ENCODE results near the gene NEURL4.
"Not testable (repeated sequence)": the region's sequence is repeated elsewhere in the genome, so short reads cannot be mapped to it uniquely, and the experiment has no call there.

Gene NEURL4

DNA sequence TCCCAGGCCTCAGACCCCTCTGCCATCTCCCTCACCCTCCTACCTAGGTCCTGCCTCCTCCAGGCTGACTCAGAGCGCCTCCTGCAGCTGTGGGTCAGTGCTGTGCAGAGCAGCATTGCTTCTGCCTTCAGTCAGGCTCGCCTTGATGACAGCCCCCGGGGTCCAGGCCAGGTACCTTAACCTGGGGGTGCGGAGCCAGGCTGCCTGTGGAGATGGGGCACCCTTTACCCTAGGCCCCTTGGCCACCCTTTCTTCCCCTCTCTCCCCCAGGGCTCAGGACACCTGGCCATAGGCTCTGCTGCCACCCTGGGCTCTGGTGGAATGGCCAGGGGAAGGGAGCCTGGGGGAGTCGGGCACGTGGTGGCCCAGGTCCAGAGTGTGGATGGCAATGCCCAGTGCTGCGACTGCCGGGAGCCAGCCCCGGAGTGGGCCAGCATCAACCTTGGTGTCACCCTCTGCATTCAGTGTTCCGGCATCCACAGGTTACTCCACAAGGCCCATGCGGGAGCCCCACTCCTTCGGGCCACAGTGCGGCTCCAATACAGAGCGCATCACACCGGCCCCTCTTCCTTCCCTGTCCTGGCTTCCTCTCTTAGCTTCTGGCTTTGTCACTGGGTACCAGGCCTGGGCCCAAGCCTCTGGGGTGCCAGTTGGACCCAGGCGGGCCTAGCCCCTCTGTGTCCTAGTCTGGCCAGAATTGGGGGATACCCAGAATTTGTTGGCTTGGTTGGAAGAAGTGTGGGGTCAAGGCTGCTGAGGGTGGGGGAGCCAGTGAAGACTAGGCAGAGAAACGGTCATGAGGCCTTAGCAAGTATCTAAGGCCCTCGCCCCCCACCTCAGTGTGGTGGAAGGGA lies 17.9 kb upstream of the NEURL4 start:
- no peak for DNase-seq

DNA sequence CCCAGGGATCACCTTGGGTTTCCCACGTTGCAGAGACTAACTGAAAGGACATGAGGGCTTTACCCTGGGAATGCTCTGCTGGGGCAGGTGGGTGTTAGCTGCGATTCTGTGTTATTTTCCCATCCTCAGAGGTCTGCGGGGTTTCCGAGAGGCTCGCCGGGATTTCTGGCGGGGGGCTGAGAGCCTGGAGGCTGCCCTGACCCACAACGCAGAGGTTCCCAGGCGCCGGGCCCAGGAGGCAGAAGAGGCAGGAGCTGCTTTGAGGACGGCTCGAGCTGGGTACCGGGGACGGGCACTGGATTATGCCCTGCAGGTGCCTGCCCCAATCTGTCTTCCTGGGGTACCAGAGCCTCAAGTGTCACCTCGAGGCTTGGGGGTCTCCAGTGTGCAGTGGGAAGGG lies 14.1 kb upstream of the NEURL4 start:
- no peak for DNase-seq

GRCh38 chr17:7341842-7342241 lies 12.7 kb upstream of the NEURL4 start:
- no peak for DNase-seq

- no peak for DNase-seq
Measured at GRCh38 chr17:7340179-7340578, 11.0 kb upstream of the NEURL4 start.

DNA sequence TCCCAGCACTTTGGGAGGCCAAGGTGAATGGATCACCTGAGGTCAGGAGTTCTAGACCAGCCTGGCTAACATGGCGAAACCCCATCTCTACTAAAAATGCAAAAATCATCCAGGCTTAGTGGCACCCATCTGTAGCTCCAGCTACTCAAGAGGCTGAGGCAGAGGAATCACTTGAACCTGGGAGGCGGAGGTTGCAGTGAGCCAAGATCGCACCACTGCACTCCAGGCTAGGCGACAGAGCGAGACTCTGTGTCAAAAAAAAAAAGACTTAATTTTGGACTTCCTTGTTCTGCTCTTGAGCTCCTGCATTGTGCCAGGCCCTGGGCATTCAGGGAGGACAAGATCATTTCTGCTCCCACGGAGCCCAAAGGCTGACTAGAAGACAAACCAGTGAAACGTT lies 8.5 kb upstream of the NEURL4 start:
- DNase-seq: not testable (repeated sequence)

GRCh38 chr17:7336240-7337175 lies 7.4 kb upstream of the NEURL4 start, which contains the start of gene ACAP1:
Gene ACAP1 (plus strand): TSS chr17:7336529. CDS start chr17:7336735, 206 bp downstream.
- peak; percentile 89 for DNase-seq

- DNase-seq: not testable (repeated sequence)
Measured at GRCh38 chr17:7335765-7336164, 6.6 kb upstream of the NEURL4 start.

DNA sequence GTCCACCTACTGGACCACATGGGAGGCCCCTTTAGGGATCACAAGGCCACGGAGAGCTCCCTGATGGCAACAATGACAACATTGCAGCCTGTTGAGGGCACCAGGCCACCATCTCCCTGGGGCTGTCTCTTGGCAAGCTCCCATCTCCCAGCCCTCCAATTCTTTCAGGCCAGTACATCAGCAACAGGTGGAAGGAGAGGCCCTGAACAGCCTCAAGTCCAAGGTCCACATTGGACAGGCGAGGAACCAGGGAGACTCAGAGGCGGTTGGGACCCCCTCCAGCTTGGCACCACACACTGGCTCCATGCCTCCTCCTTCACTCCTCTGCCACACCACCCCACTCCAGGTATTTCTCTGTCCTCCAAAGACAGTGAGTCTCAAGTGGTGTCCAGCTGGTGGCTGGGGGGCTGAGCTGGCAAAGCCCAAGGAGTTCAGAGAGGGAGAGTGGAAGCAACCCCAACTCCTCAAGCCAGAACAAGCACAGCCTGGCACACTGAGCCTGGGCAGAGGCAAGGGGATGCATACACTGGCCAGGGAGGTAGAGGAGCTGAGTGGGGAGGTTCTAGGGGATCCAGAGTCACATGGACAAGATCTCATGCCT lies 5.9 kb upstream of the NEURL4 start:
- DNase-seq: no peak

GRCh38 chr17:7332600-7333069 lies 3.5 kb upstream of the NEURL4 start:
- DNase-seq: peak; percentile 67

- no peak for DNase-seq
Measured at GRCh38 chr17:7332111-7332510, 3.0 kb upstream of the NEURL4 start.

DNA sequence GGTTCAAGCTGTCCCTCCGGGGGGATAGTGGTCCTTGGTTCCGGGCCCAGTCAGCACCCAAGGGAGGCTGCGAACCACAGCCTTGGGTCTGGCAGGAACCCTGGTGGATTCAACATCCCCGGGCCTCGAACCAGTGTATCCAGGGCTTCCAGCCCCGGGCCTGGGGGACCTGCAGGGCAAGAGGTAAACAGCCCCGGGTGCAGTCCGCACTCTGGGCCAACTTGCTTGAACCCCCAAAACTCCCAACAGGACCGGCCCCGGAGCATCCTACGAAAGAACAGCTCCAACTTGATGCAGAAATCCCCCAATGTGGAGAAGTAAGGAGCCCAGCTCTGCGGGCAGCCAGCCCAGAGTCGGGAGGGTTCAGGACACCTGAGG lies 1.5 kb upstream of the NEURL4 start:
- no peak for DNase-seq

DNA sequence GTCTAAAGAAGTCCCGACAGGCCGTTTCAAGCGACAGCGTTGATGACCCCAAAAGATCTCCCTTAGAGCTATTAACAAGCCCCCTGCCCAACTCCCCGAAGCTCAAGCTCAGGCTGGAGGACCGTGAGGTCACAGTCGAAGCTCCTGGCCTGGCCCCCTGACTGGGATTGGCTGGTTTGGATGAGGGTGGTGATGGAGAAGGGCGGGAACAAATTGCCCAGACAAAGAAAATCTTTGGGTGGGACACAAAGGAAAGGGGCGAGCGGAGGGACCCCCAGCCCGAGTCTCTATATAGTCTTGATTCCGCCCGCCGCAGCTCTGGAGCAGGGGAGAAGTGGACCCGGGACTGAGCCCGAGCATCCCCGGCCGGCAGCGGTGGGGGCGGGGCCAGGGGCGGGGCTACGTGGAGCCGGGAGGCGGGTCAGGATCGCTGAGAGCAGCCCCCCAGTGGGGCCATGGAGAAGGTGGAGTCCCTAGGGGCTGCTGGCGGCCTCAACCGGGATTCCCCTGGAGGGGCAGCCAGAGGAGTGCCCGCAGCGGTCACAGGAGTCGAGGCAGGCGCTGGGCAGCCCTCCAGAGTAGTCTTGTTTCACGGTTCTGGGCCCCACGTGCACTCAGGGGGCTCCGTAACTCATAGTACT lies 982 bp upstream of the NEURL4 start:
- peak; percentile 85 for DNase-seq

GRCh38 chr17:7329374-7329996 lies 350 bp upstream of the NEURL4 start:
- peak; percentile 98 for DNase-seq

DNA sequence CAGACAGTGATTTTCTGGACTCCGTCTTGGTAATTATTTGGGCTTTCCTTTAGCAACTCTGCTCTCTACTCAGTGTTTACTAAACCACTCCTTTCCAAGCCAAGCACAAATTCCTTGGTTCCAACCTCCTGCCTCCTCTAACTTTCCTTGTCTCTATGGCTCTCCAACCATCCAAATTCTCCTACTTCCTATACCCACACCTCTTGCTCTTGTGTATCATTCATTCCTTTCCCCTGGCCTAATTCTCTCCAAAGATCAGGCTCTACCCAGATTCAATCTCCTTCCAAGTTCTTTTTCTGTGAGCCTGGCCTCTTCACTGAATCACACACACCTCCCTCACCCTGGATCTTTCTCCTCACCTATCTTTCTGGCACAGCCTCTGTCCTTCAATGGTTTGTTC lies 1.1 kb downstream of the NEURL4 start:
- no peak for DNase-seq

GRCh38 chr17:7327501-7327900 lies 1.6 kb downstream of the NEURL4 start:
- no peak for DNase-seq

DNA sequence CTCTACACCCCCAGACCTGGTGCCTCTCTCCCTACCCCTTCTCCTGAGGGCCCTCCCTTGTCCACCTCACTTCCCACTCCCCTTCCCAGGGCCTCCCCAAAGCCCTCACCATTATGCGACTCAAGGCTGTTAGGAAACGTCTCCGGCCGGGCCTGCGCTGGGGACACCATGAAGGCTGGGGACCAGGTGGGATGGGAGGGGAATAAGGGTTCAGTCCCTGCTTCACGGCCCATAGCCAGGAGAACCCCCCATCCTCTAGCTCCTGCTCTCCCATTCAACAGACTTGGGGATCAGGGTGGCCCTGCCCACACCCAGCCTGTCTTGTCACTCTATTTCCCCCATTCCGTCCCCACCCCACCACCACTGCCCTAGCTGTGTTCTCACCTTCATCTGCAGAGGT lies 2.1 kb downstream of the NEURL4 start:
- DNase-seq: no peak

- no peak for DNase-seq
Measured at GRCh38 chr17:7326186-7326585, 2.9 kb downstream of the NEURL4 start.

GRCh38 chr17:7325031-7325528 lies 4.1 kb downstream of the NEURL4 start:
- no peak for DNase-seq

DNA sequence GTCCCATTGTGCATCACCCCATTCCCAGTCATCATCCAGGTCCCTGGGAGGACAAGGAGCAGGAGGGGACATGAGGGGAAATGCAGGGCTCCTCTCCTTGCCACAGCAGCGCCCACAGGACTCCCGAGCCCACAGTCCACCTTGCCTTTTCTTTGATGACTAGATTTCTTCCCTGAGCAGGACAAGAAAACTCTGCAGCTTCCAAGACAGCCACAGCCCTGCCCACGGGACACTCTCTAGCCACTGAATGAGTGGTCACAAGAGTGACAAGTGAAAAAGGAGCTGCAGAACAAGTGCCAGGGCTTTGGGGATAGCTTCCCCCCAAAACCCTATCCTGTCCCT lies 4.7 kb downstream of the NEURL4 start:
- no peak for DNase-seq

GRCh38 chr17:7323731-7324437 lies 5.3 kb downstream of the NEURL4 start:
- peak; percentile 71 for DNase-seq

DNA sequence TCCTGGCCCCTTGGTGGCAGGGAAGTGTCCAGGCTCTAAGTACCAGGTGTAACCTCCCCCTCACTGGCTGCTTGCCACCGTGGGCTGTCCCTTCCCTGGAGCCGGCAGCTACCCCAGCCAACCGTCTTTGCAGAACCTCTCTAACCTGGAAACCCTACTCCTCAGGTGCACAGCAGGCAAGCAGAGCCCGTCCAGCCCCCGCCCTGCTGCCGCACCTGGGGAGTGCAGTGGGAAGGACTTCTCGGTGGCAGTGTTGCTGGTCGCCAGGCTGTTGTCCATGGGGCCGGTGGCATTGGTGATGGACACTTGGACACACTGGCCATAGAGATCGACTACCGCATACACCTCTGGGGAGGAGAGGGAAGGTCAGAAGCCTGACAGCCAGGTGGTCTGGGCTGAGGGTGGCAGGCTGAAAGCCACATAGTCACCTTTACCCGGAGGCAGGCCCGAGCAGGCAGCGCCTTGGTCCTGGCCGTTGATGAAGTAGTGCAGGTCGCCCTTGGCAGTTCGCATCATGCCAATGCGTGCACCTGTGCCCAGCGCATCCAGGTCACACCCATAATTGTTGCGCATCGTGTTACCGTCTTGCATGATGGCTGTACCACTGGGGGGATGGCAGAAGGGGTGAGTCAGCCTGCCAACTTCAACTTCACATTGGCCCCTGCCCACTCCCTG lies 6.5 kb downstream of the NEURL4 start:
- DNase-seq: no peak

Data from CD4-positive, alpha-beta T cell treated with Interleukin-10 for 1 hour (primary cell).